NCI-H1092 (cell line): ENCODE data around the gene PNPLA4.

Experiments
- DNase-seq: peaks from one replicate; lab custom pipeline; 2025; lab: John Stamatoyannopoulos, UW

PNPLA4 gene

GRCh38 chrX:7927259-7928167 is at the start of gene PNPLA4:
Gene PNPLA4, minus strand, starts transcription at chrX:7927413. Its CDS starts 1,294 bp downstream, at chrX:7926119.
- DNase-seq, result no peak

GRCh38 chrX:7972586-7972985 is 45.4 kb upstream of the PNPLA4 start:
- no peak for DNase-seq

GRCh38 chrX:7970428-7970827 is 43.2 kb upstream of the PNPLA4 start:
- no peak for DNase-seq

- no peak for DNase-seq
Measured at GRCh38 chrX:7965436-7965835, 38.2 kb upstream of the PNPLA4 start.

- DNase-seq, result no peak
Measured at GRCh38 chrX:7960246-7960645, 33.0 kb upstream of the PNPLA4 start.

- DNase-seq, result no peak
Measured at GRCh38 chrX:7953446-7953845, 26.2 kb upstream of the PNPLA4 start.

GRCh38 chrX:7950865-7951264 is 23.7 kb upstream of the PNPLA4 start:
- no peak for DNase-seq

- DNase-seq, result no peak
Measured at GRCh38 chrX:7948483-7948882, 21.3 kb upstream of the PNPLA4 start.

GRCh38 chrX:7946960-7947359 is 19.7 kb upstream of the PNPLA4 start:
- DNase-seq, result no peak

- DNase-seq, result peak; percentile 21
Measured at GRCh38 chrX:7943600-7944245, 16.5 kb upstream of the PNPLA4 start.

GRCh38 chrX:7941390-7942042 is 14.3 kb upstream of the PNPLA4 start:
- peak; percentile 1 for DNase-seq

GRCh38 chrX:7934026-7934425 is 6.8 kb upstream of the PNPLA4 start:
- no peak for DNase-seq

- DNase-seq, result no peak
Measured at GRCh38 chrX:7926914-7927258, 327 bp downstream of the PNPLA4 start.

GRCh38 chrX:7926501-7926900 is 712 bp downstream of the PNPLA4 start:
- DNase-seq, result no peak

GRCh38 chrX:7925867-7926472 is 1.2 kb downstream of the PNPLA4 start:
- peak; percentile 61 for DNase-seq

GRCh38 chrX:7921750-7922149 is 5.5 kb downstream of the PNPLA4 start:
- DNase-seq, result no peak

GRCh38 chrX:7908821-7909220 is 18.4 kb downstream of the PNPLA4 start:
- no peak for DNase-seq

- DNase-seq, result no peak
Measured at GRCh38 chrX:7904562-7904961, 22.7 kb downstream of the PNPLA4 start.

- no peak for DNase-seq
Measured at GRCh38 chrX:7891928-7892327, 35.3 kb downstream of the PNPLA4 start.

- no peak for DNase-seq
Measured at GRCh38 chrX:7889680-7890079, 37.5 kb downstream of the PNPLA4 start.

- no peak for DNase-seq
Measured at GRCh38 chrX:7889135-7889534, 38.1 kb downstream of the PNPLA4 start.

- DNase-seq, result no peak
Measured at GRCh38 chrX:7876957-7877356, 50.3 kb downstream of the PNPLA4 start.

- no peak for DNase-seq
Measured at GRCh38 chrX:7872042-7872441, 55.2 kb downstream of the PNPLA4 start.
